ENCODE results near the gene MRGPRF. TPM values are rescaled to one million over a fixed set of nuclear protein-coding genes. Genes with fewer than 3 reads are reported as not detected.

MRGPRF gene
- total RNA-seq, 1 experiment from 2014 or later: 0.76 TPM

DNA sequence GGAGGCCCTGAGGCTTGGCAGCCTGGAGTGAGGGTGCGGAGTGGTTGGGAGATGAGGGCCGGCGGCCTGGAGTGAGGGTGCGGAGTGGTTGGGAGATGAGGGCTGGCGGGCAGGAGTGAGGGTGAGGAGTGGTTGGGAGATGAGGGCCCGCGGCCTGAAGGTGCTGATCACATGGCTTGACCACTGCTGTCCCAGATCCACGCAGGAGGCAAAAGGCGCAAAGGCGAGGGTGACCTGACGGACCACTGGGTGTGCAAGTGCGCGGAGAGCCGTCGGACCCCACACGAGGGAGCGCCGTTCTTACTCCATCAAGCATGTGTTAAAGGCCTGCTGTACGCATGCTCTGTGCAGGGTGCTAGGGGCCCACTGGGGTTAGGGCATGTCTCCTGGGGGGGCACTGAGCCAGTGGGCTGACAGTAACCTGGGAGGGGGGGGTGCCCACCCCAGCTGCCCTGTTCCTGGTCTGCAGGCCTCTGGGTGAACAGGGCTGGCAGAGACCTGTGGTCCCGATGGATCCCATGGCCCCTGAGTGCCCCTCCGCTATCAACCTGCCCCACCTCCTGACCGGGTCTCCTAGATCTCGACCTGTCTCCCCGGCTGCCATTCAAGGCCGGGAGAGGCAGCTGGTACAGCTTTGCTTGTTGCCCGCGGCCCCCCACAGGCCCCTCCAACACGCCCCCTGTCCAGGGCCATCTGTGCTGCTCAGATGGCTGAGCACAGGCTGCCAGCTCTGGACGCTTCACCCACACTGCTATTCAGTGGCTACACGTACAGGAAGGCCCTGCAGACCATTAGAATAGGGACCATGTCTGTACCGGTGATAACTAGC lies 53.4 kb downstream of the MRGPRF start:
- Histone ChIP-seq H3K36me3 (ENCODE audit: control insufficient read depth in 1 of 2, insufficient read depth in 2 of 2, low read length in 2 of 2) (no peaks in the 10 kb centered on the region), H4K20me1 (ENCODE audit: insufficient read depth) (no peaks in the 10 kb centered on the region), H3K9ac (ENCODE audit: low read length) (no peak overlapping the region), H3K27me3 (ENCODE audit: insufficient read depth, low read length) (no peaks in the 10 kb centered on the region), H2AFZ (ENCODE audit: low read depth, low read length, poor library complexity, severe bottlenecking) (no peak overlapping the region), H3K79me2 (ENCODE audit: insufficient read depth, low read length) (no peaks in the 10 kb centered on the region), H3K9me2 (ENCODE audit: insufficient read depth) (no peaks in the 10 kb centered on the region), H3K9me3 (ENCODE audit: control insufficient read depth in 1 of 2, insufficient read depth in 1 of 2, low read depth in 1 of 2, low read length in 2 of 2) (peaks cover 0 to 3% of the 10 kb centered on the region in 2 experiments; a peak in 1 of 4 replicates), H3K27ac (ENCODE audit: low read depth, low read length) (no peak overlapping the region), H3K4me2 (ENCODE audit: low read length) (no peak overlapping the region), H3K4me1 (ENCODE audit: control insufficient read depth in 1 of 2, insufficient read depth in 2 of 2, low read length in 2 of 2) (no peaks in the 10 kb centered on the region; a peak in 1 of 4 replicates), H3K4me3 (replicated peaks in 1 of 2; ENCODE audit: low read depth in 1 of 2, low read length in 2 of 2) (no peak overlapping the region)
- intact Hi-C loops (cut with micrococcal nuclease): loop anchor here (10.0 kb wide), 1 partner anchor 85 kb away; the partner anchor contains the start of gene TPCN2
- no peak for ATAC-seq
- ChIA-PET POLR2A (no interaction called here), RAD21 (ENCODE audit: low non-redundant PET in 1 of 2, low total read pairs in 2 of 2, uncharacterized antibody in 2 of 2, unreplicated experiment in 2 of 2) (no interaction called here), CTCF (interaction anchor here (1.2 kb wide), 1 partner anchor 84 kb away, joined by 3 read pairs; no protein-coding TSS in a partner anchor)
- no peak for DNase-seq (ENCODE audit: low read depth, low spot score)
- TF ChIP-seq ELF1 (IDR thresholded peaks at IDR 0.05; ENCODE audit: borderline replicate concordance, low read depth): no peak
- no TSS peak for BruUV-seq (replicated peaks)

DNA sequence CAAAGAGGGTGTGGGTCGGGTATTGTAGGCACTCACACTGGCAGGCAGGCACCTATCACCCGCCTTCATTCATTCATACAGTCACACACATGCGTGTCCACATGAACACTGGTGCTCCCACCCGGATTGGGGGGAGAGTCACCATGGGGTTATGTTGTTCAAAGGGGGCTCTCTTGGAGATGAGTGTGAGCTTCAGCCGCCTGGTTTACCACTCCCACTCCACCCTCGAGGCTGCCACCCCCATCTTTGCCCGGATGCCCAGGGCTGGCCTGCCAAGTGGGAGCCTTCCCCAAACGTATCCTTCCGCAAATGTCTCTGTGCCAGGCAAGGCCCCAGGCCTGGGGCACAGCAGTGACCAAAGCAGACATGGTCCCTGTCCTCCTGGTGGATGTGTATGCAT lies 54.8 kb downstream of the MRGPRF start:
- Histone ChIP-seq H3K9ac (ENCODE audit: low read length) (no peak overlapping the region), H3K27ac (ENCODE audit: low read depth, low read length) (no peak overlapping the region), H3K4me1 (ENCODE audit: control insufficient read depth in 1 of 2, insufficient read depth in 2 of 2, low read length in 2 of 2) (no peaks in the 10 kb centered on the region; a peak in 1 of 4 replicates), H3K4me3 (replicated peaks in 1 of 2; ENCODE audit: low read depth in 1 of 2, low read length in 2 of 2) (no peak overlapping the region), H2AFZ (ENCODE audit: low read depth, low read length, poor library complexity, severe bottlenecking) (no peak overlapping the region), H3K79me2 (ENCODE audit: insufficient read depth, low read length) (no peaks in the 10 kb centered on the region), H4K20me1 (ENCODE audit: insufficient read depth) (no peaks in the 10 kb centered on the region), H3K9me3 (ENCODE audit: control insufficient read depth in 1 of 2, insufficient read depth in 1 of 2, low read depth in 1 of 2, low read length in 2 of 2) (no peaks in the 10 kb centered on the region), H3K36me3 (ENCODE audit: control insufficient read depth in 1 of 2, insufficient read depth in 2 of 2, low read length in 2 of 2) (no peaks in the 10 kb centered on the region), H3K4me2 (ENCODE audit: low read length) (no peak overlapping the region), H3K27me3 (ENCODE audit: insufficient read depth, low read length) (no peaks in the 10 kb centered on the region), H3K9me2 (ENCODE audit: insufficient read depth) (no peaks in the 10 kb centered on the region)
- ChIA-PET RAD21 (ENCODE audit: low non-redundant PET in 1 of 2, low total read pairs in 2 of 2, uncharacterized antibody in 2 of 2, unreplicated experiment in 2 of 2) (no interaction called here), CTCF (no interaction called here), POLR2A (no interaction called here)
- TF ChIP-seq ELF1 (IDR thresholded peaks at IDR 0.05; ENCODE audit: borderline replicate concordance, low read depth): no peak
- DNase-seq (ENCODE audit: low read depth, low spot score): no peak
- ATAC-seq: no peak
- BruUV-seq (replicated peaks): no TSS peak
- intact Hi-C loops (cut with micrococcal nuclease): loop anchor here (10.0 kb wide), 1 partner anchor 87 kb away; the partner anchor contains the start of gene TPCN2
